Lung (tissue), 12 donors: Measurements from ENCODE around the gene PGAP1. TPM values are rescaled to one million over a fixed set of nuclear protein-coding genes. Genes with fewer than 3 reads are reported as not detected.

Experiments
- ATAC-seq: fragments of 200-7000 bp; cut with Tn5 transposase; one replicate; pipeline ENCODE4 v1.9.1; 2020; ENCODE audit warnings: moderate number of reproducible peaks; ENCODE audit not compliant: insufficient read depth, low FRiP score
- DNase-seq, 3 donors: peaks; one replicate each; pipeline ENCODE4 v3.0.0-alpha.2; 2013 to 2017
- H3K27ac ChIP-seq, 2 donors: one replicate each; pipeline ENCODE4 v1.5.1; 2013; ENCODE audit warnings: mild to moderate bottlenecking in 2 of 2, moderate library complexity in 2 of 2, control low read depth in 1 of 2, inconsistent platforms in 1 of 2, low read depth in 1 of 2, low read length in 1 of 2
- H3K27me3 ChIP-seq, 3 donors: one replicate each; pipeline ENCODE4 v1.5.1; 2013; ENCODE audit warnings: low read length in 2 of 3; ENCODE audit not compliant: control insufficient read depth in 3 of 3, insufficient read depth in 3 of 3
- H3K36me3 ChIP-seq, 4 donors: one replicate each; pipeline ENCODE4 v1.5.1; 2013; ENCODE audit warnings: low read length in 4 of 4, mild to moderate bottlenecking in 1 of 4, moderate library complexity in 1 of 4; ENCODE audit not compliant: control insufficient read depth in 4 of 4, insufficient read depth in 4 of 4
- H3K4me1 ChIP-seq, 5 donors: one replicate each; pipeline ENCODE4 v1.5.1; 2013; ENCODE audit warnings: low read length in 5 of 5, mild to moderate bottlenecking in 2 of 5, moderate library complexity in 1 of 5; ENCODE audit not compliant: control insufficient read depth in 5 of 5, insufficient read depth in 5 of 5
- H3K4me3 ChIP-seq: one replicate; pipeline ENCODE4 v1.5.1; 2013; ENCODE audit warnings: mild to moderate bottlenecking, control low read depth, moderate library complexity
- H3K9ac ChIP-seq, 2 donors: one replicate each; pipeline ENCODE4 v1.5.1; 2013; ENCODE audit warnings: low read length in 2 of 2, control low read depth in 1 of 2; ENCODE audit not compliant: insufficient read depth in 1 of 2
- H3K9me3 ChIP-seq, 4 donors: one replicate each; pipeline ENCODE4 v1.5.1; 2013; ENCODE audit warnings: low read length in 3 of 4, mild to moderate bottlenecking in 1 of 4, moderate library complexity in 1 of 4; ENCODE audit not compliant: control insufficient read depth in 4 of 4, insufficient read depth in 3 of 4
- WGBS, 2 donors: extraction: QIAGEN DNeasy Blood & Tissue Kit; methylation state at CpG; one replicate each; pipeline ENCODE4 v1.1.7; 2013; 5-methylcytosine and 5-hydroxymethylcytosine counted together
- polyA plus RNA-seq, 2 donors: library from polyadenylated mRNA; stranded (reverse); fragments of 200-250 nt; gene quantifications; one replicate each; pipeline ENCODE4 v1.2.1, GENCODE V29; 2013
- total RNA-seq, 2 donors: library from RNA; depleted of rRNA in 1 of 2; stranded (reverse); fragments of >200 nt in 1 of 2; gene quantifications; one replicate each; pipeline ENCODE4 v1.2.1, GENCODE V29; 2014 to 2021
- TF ChIP-seq, protein P1 (sequence below): IDR thresholded peaks from 2 replicates; pipeline ENCODE4 v1.5.1; 2012; ENCODE audit warnings: mild to moderate bottlenecking; ENCODE audit errors: control extremely low read depth, extremely low read depth
- donor health status: control.
- donor health status: control.
- donor health status: Bipolar disorder and iron deficiency.
- donor health status: healthy.
- donor health status: DM: yes; HTN: yes; CAD: no.

The PGAP1 gene
- total and polyA plus RNA-seq, 4 donors = 1.4 to 34.1 (median 7.0) TPM

DNA sequence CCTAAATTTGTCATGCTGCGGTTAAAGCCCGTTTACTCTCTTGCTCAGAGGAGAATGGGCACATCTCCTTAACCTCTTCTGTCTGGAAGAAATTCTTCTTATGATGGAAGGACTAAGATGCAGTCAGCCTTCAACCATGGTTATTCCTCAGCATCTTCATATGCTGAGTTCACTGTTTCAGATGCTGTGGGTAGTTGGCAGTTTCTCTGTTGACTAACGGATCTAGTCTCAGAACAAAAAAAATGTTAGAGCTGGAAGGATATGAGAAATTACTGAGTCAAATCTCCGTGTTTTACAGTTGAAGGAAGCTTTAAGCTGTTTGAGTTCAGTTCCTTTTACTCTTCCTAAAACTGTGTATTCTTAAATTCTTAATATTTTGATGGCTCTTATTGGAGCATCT lies 43.6 kb upstream of the PGAP1 start:
- DNase-seq (no peak), ATAC-seq (no peak)
- Histone ChIP-seq H3K27ac (no peak overlapping the region), H3K4me3 (no peak overlapping the region), H3K27me3 (no peaks in the 10 kb centered on the region), H3K4me1 (peaks cover 0 to 9% (median 0%) of the 10 kb centered on the region in 5 donors), H3K9ac (no peak overlapping the region), H3K36me3 (no peaks in the 10 kb centered on the region), H3K9me3 (no peaks in the 10 kb centered on the region)
- WGBS, 2 donors = 80 to 88% methylated on average over 4 of the region's 4 CpGs
- TF ChIP-seq, protein P1, sequence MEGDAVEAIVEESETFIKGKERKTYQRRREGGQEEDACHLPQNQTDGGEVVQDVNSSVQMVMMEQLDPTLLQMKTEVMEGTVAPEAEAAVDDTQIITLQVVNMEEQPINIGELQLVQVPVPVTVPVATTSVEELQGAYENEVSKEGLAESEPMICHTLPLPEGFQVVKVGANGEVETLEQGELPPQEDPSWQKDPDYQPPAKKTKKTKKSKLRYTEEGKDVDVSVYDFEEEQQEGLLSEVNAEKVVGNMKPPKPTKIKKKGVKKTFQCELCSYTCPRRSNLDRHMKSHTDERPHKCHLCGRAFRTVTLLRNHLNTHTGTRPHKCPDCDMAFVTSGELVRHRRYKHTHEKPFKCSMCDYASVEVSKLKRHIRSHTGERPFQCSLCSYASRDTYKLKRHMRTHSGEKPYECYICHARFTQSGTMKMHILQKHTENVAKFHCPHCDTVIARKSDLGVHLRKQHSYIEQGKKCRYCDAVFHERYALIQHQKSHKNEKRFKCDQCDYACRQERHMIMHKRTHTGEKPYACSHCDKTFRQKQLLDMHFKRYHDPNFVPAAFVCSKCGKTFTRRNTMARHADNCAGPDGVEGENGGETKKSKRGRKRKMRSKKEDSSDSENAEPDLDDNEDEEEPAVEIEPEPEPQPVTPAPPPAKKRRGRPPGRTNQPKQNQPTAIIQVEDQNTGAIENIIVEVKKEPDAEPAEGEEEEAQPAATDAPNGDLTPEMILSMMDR = no peak

DNA sequence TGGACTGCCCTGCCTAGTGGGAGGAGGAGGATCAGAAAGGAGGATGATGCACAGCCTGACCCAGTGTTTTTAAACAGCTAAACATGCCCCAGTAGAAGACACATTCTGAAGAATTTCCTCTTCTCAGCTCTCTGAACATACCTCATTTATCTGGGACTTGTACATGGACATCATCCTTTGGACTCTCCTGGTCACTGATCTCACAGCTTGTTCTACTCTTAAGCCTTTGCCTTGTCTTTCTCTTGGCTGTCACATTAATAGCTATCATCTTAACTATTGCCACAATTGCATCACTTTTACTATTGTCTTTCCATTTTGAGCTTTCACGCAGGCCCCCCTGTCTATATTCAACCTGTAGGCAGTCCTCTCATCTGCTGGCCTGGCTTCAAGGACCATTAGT lies 42.0 kb upstream of the PGAP1 start:
- TF ChIP-seq, protein P1 = no peak
- 91 to 100% methylated on average over 1 of the region's 1 CpG for WGBS, 2 donors
- H3K27me3 ChIP-seq = no peaks in the 10 kb centered on the region
- peaks cover 0 to 9% (median 0%) of the 10 kb centered on the region in 5 donors for H3K4me1 ChIP-seq
- H3K9me3 ChIP-seq = no peaks in the 10 kb centered on the region
- H3K4me3 ChIP-seq = no peak overlapping the region
- DNase-seq = no peak
- H3K27ac ChIP-seq = no peak overlapping the region
- H3K36me3 ChIP-seq = no peaks in the 10 kb centered on the region
- ATAC-seq = no peak
- H3K9ac ChIP-seq = no peak overlapping the region

DNA sequence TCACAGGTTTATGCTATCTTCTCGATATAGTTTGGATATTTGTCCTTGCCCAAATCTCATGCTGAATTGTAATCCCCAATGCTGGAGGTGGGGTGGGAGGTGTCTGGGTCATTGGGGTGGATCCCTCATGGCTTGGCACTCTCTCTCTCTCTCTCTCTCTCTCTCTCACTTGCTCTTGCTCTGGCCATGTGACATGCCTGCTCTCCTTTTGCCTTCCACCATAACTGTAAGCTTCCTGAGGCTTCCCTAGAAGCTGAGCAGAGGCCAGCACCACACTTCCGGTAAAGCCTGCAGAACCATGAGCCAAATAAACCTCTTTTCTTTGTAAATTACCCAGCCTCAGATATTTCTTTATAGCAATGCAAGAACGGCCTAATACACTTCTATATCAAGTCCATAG lies 41.3 kb upstream of the PGAP1 start:
- 85 to 93% methylated on average over 3 of the region's 3 CpGs for WGBS, 2 donors
- H3K4me3 ChIP-seq = no peak overlapping the region
- H3K9me3 ChIP-seq = no peaks in the 10 kb centered on the region
- peaks cover 0 to 9% (median 0%) of the 10 kb centered on the region in 5 donors for H3K4me1 ChIP-seq
- no peak for ATAC-seq
- DNase-seq = no peak
- H3K36me3 ChIP-seq = no peaks in the 10 kb centered on the region
- H3K27me3 ChIP-seq = no peaks in the 10 kb centered on the region
- H3K27ac ChIP-seq = no peak overlapping the region
- TF ChIP-seq, protein P1 = no peak
- no peak overlapping the region for H3K9ac ChIP-seq

DNA sequence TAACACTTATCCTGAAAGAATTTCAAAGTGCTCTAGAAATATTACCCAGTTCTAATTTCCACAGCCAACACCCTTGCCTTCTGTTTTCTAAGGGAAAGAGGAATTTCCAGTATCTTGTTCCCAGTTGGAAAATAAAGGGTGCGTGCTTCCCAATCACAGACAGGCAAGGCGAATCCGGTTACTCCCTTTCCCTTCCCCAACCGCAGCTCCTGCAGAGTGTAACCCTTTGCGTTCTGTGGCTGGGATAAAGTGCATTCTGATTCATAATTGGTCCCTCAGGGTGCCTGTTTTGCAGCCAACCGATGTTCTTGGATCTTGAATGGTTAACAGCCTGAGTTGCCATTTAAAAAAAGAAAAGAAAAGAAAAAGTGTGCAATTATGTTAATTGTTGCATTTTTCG lies 40.6 kb upstream of the PGAP1 start:
- H3K27ac ChIP-seq = no peak overlapping the region
- no peaks in the 10 kb centered on the region for H3K36me3 ChIP-seq

More for the DNA sequence above, 40.6 kb upstream of the PGAP1 start:
- TF ChIP-seq, protein P1 = no peak
- peak overlapping the region; percentile 17 to 42 for H3K9ac ChIP-seq
- 47 to 57% methylated on average over 7 of the region's 7 CpGs for WGBS, 2 donors
- peaks cover 0 to 9% (median 0%) of the 10 kb centered on the region in 5 donors for H3K4me1 ChIP-seq
- ATAC-seq (peak; percentile 41), DNase-seq (peak; percentile 36 to 80 (median 80))
- H3K9me3 ChIP-seq = no peaks in the 10 kb centered on the region
- H3K27me3 ChIP-seq = no peaks in the 10 kb centered on the region
- peak overlapping the region; percentile 7 for H3K4me3 ChIP-seq
